Heart left ventricle (tissue), 13 donors: ENCODE results near the gene AXIN1.

Source experiments
- POLR2A ChIP-seq, 2 donors: fragments of 450-650 bp; IDR thresholded peaks; one replicate each; pipeline ENCODE4 v1.6.1; 2017; ENCODE audit warnings: antibody characterized with exemption in 2 of 2, mild to moderate bottlenecking in 2 of 2, moderate library complexity in 2 of 2
- TF ChIP-seq, protein P1 (sequence below), 12 donors: fragments of 200-600 bp; sonication (generic) in 4 of 12; IDR thresholded peaks; one replicate each; pipeline versions ENCODE4 v1.5.0 to v1.8.0; 2018 to 2022; ENCODE audit warnings: antibody characterized with exemption in 12 of 12, mild to moderate bottlenecking in 5 of 12
- donor health status: ischemic (EF 13 %, LVEDD 7.1; RV severe dilation, severe dysfunction).
- donor health status: DM: no; HTN: yes; CAD: no.
- donor health status: DM: no; HTN: no; CAD: no.
- donor health status: ischemic (EF 25% LVEDD 6.9; RV normal size, moderate dysfunction).
- donor health status: ischemic (EF 25% LVEDD 5.7; RV mildly dilated, moderate dysfunction).
- donor health status: ischemic (EF 35%, LVEDD 5.7; RV mildly dilated, moderate dysfunction).
- donor health status: nonischemic (EF 11% LVEDD 7.7; RV severe dilation, severe dysfunction).
- donor health status: DM: yes; HTN: yes; CAD: no.
- donor health status: PGD.
- donor health status: ischemic (EF 29% LVEDD 5.4; RV normal size, mild dysfunction).
- donor health status: nonischemic (EF 23%, LVEDD 6.1; RV moderate dilation, normal function).

DNA sequence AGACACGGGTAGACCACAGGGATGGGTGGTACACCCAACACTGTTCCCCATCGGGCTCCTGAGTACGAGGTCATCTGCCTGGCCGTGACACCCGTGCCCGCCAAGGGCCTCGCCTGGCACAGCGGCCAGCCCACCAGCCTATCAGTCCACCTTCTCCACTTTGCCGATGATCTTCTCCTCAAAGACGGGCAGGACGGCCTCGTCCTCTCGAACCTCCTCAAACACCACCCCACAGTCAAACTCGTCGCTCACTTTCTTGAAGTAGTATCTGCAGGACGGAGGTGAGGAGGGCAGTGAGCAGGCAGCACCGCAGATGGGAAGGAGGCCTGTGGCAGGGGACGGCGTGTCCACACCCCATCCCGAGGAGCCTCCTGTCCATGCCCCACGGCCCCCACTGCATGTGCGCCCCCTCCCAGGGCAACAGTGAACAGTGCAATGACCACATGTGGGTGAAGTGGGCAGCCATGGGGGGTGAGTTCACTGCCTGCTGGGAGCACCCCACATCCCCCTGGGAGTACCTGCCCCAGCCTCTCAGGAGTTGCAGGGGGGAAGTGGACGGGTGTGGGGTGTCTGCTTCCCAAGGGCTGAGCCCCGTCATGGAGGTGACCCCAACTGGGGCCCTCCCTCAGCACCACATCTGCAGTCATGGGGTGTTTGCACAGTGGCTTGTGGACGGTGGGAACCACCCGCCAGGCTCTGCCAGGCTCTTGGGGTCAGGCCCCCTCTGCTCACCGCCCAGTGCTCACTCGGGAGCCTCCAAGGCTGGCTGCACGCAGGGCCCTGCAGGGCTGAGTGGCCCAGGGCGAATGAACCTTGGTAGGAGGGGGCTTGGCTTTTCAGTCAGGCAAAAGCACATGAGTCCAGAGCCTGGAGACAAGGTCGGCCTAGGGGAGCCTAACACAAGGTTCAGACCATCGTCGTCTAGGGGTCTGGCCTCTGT, 64.3 kb downstream of the AXIN1 start:
- no peak for TF ChIP-seq POLR2A (IDR thresholded peaks at IDR 0.05)
- TF ChIP-seq, protein P1, sequence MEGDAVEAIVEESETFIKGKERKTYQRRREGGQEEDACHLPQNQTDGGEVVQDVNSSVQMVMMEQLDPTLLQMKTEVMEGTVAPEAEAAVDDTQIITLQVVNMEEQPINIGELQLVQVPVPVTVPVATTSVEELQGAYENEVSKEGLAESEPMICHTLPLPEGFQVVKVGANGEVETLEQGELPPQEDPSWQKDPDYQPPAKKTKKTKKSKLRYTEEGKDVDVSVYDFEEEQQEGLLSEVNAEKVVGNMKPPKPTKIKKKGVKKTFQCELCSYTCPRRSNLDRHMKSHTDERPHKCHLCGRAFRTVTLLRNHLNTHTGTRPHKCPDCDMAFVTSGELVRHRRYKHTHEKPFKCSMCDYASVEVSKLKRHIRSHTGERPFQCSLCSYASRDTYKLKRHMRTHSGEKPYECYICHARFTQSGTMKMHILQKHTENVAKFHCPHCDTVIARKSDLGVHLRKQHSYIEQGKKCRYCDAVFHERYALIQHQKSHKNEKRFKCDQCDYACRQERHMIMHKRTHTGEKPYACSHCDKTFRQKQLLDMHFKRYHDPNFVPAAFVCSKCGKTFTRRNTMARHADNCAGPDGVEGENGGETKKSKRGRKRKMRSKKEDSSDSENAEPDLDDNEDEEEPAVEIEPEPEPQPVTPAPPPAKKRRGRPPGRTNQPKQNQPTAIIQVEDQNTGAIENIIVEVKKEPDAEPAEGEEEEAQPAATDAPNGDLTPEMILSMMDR (IDR thresholded peaks at IDR 0.05): no peak
